Liver (tissue), 9 donors: ENCODE results near the gene NRF1. TPM values are rescaled to one million over a fixed set of nuclear protein-coding genes. Genes with fewer than 3 reads are reported as not detected.

Source experiments
- DNase-seq: peaks from one replicate; pipeline ENCODE4 v3.0.0-alpha.2; 2017; ENCODE audit warnings: low spot score
- H3K27ac ChIP-seq, 2 donors: one replicate each; pipeline ENCODE4 v1.7.0; 2013; ENCODE audit warnings: inconsistent platforms in 2 of 2, low read length in 2 of 2, control low read depth in 1 of 2, low read depth in 1 of 2, mild to moderate bottlenecking in 1 of 2
- H3K27me3 ChIP-seq, 4 donors: one replicate each; pipeline versions ENCODE4 v1.6.1 to v1.7.0; 2013; ENCODE audit warnings: low read length in 3 of 4, inconsistent platforms in 1 of 4, mild to moderate bottlenecking in 1 of 4, moderate library complexity in 1 of 4; ENCODE audit not compliant: control insufficient read depth in 4 of 4, insufficient read depth in 4 of 4
- H3K36me3 ChIP-seq, 4 donors: one replicate each; pipeline versions ENCODE4 v1.6.1 to v1.7.0; 2013; ENCODE audit warnings: low read length in 3 of 4, mild to moderate bottlenecking in 3 of 4, low read depth in 1 of 4, moderate library complexity in 1 of 4; ENCODE audit not compliant: control insufficient read depth in 4 of 4, insufficient read depth in 3 of 4
- H3K4me1 ChIP-seq, 4 donors: one replicate each; pipeline versions ENCODE4 v1.6.1 to v1.7.0; 2013; ENCODE audit warnings: low read length in 3 of 4, mild to moderate bottlenecking in 3 of 4, moderate library complexity in 1 of 4; ENCODE audit not compliant: control insufficient read depth in 4 of 4, insufficient read depth in 4 of 4
- H3K4me3 ChIP-seq, 3 donors: one replicate each; pipeline versions ENCODE4 v1.6.1 to v1.7.0; 2013; ENCODE audit warnings: low read length in 3 of 3, control low read depth in 1 of 3, low read depth in 1 of 3, mild to moderate bottlenecking in 1 of 3
- H3K9ac ChIP-seq, 2 donors: one replicate each; pipeline ENCODE4 v1.7.0; 2013; ENCODE audit warnings: low read length in 2 of 2, mild to moderate bottlenecking in 2 of 2, moderate library complexity in 2 of 2, control low read depth in 1 of 2, low read depth in 1 of 2
- H3K9me3 ChIP-seq, 4 donors: one replicate each; pipeline versions ENCODE4 v1.6.1 to v1.7.0; 2013; ENCODE audit warnings: low read length in 3 of 4; ENCODE audit not compliant: control insufficient read depth in 4 of 4
- EGR1 ChIP-seq, 2 donors: IDR thresholded peaks; 2 replicates each; pipeline ENCODE4 v1.6.1; 2016 to 2018; ENCODE audit warnings: antibody characterized with exemption in 2 of 2, low read depth in 2 of 2
- FOXA1 ChIP-seq: IDR thresholded peaks from 2 replicates; pipeline ENCODE4 v1.6.1; 2016; ENCODE audit warnings: antibody characterized with exemption
- FOXA2 ChIP-seq: IDR thresholded peaks from 2 replicates; pipeline ENCODE4 v1.6.1; 2016; ENCODE audit warnings: antibody characterized with exemption
- GABPA ChIP-seq, 2 donors: IDR thresholded peaks in 1 of 2; conservative IDR thresholded peaks in 1 of 2; 2 replicates each; pipeline ENCODE4 v1.6.1; 2016; ENCODE audit warnings: antibody characterized with exemption in 2 of 2, mild to moderate bottlenecking in 1 of 2, moderate library complexity in 1 of 2
- HNF4A ChIP-seq, 2 donors: conservative IDR thresholded peaks; 2 replicates each; pipeline ENCODE4 v1.6.1; 2016; ENCODE audit warnings: antibody characterized with exemption in 2 of 2, mild to moderate bottlenecking in 2 of 2
- HNF4G ChIP-seq: IDR thresholded peaks from 2 replicates; pipeline ENCODE4 v1.6.1; 2016; ENCODE audit warnings: antibody characterized with exemption
- JUND ChIP-seq, 2 donors: IDR thresholded peaks; 2 replicates each; pipeline ENCODE4 v1.6.1; 2016; ENCODE audit warnings: antibody characterized with exemption in 2 of 2
- NR2F2 ChIP-seq: IDR thresholded peaks from 2 replicates; pipeline ENCODE4 v1.6.1; 2016; ENCODE audit warnings: antibody characterized with exemption
- RAD21 ChIP-seq, 2 donors: IDR thresholded peaks; 2 replicates each; pipeline ENCODE4 v1.6.1; 2016; ENCODE audit warnings: antibody characterized with exemption in 2 of 2, mild to moderate bottlenecking in 2 of 2
- RXRA ChIP-seq, 2 donors: IDR thresholded peaks; 2 replicates each; pipeline ENCODE4 v1.6.1; 2017 to 2018; ENCODE audit warnings: antibody characterized with exemption in 2 of 2, mild to moderate bottlenecking in 1 of 2
- SP1 ChIP-seq: IDR thresholded peaks from 2 replicates; pipeline ENCODE4 v1.6.1; 2018; ENCODE audit warnings: antibody characterized with exemption, mild to moderate bottlenecking
- TAF1 ChIP-seq: conservative IDR thresholded peaks from 2 replicates; pipeline ENCODE4 v1.6.1; 2016; ENCODE audit warnings: antibody characterized with exemption, mild to moderate bottlenecking
- YY1 ChIP-seq: IDR thresholded peaks from 2 replicates; pipeline ENCODE4 v1.6.1; 2016; ENCODE audit warnings: antibody characterized with exemption, mild to moderate bottlenecking
- WGBS: extraction: QIAGEN DNeasy Blood & Tissue Kit; methylation state at CpG from one replicate; pipeline ENCODE4 v1.1.7; 2013; 5-methylcytosine and 5-hydroxymethylcytosine counted together
- polyA plus RNA-seq, 2 donors: library from polyadenylated mRNA; stranded (reverse) in 1 of 2; unstranded in 1 of 2; fragments of 200-250 nt in 1 of 2; fragments of >200 nt in 1 of 2; fragmentation: Nextera tagmentation in 1 of 2; extraction: Ambion mirVana in 1 of 2; gene quantifications; one replicate each; pipeline versions ENCODE4 v1.2.1 to v1.2.3, GENCODE V29; 2013 to 2015
- total RNA-seq, 2 donors: library from RNA; depleted of rRNA; stranded (reverse); fragments of >200 nt; gene quantifications; one replicate each; pipeline ENCODE4 v1.2.3, GENCODE V29; 2014
- TF ChIP-seq, protein P1 (sequence below): IDR thresholded peaks from 2 replicates; pipeline ENCODE4 v1.6.1; 2016; ENCODE audit warnings: antibody characterized with exemption, mild to moderate bottlenecking
- TF ChIP-seq, protein P2 (sequence below): IDR thresholded peaks from 2 replicates; pipeline ENCODE4 v1.6.1; 2016; ENCODE audit warnings: antibody characterized with exemption
- TF ChIP-seq, protein P3 (sequence below): IDR thresholded peaks from 2 replicates; pipeline ENCODE4 v1.6.1; 2016; ENCODE audit warnings: antibody characterized with exemption
- TF ChIP-seq, protein P4 (sequence below): IDR thresholded peaks from 2 replicates; pipeline ENCODE4 v1.6.1; 2016; ENCODE audit warnings: antibody characterized with exemption
- donor health status: healthy.
- donor health status: healthy.
- donor health status: healthy.
- donor health status: healthy.
- donor health status: healthy.

NRF1 gene
- total and polyA plus RNA-seq, 4 donors: 1.3 to 14.8 (median 5.3) TPM

DNA sequence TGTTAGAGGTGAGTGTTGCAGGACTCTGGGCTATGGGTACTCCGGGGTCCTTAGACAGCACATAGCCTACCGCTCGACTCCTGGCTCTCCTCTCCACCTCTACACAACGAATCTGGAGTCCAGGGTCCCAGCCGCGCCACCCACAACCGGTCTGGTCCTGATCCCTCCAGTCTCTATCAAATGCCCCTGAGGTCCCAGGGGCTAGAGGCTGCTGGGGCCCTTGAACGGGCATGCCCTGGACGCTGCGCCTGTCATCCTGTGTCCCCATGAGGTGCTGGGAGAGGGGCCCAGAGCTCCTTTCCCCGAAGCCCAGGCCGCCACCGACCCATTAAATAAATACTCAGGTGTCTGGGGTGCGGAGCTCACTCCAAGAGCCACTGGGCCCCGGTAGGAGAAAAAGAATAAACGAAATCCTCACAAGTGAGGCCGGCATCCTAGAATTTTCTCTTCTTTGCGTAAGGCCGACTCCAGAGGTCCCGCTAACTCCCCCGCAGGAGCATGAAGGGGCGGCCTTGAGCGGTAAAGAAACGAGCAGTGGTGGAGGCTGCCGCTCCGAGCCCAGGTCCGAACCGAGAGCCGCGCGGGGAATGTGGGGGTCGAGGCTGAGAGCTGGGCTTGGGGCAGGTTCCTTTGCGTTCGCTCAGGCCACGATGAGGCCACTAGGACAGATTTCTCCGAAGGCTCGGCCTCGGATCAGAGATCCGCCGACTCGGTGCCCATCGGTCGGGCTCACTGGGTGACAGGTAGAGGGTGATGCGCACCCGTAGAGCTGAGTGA lies 166.7 kb downstream of the NRF1 start:
- Histone ChIP-seq H3K36me3 (no peaks in the 10 kb centered on the region), H3K9me3 (peaks cover 0 to 2% (median 0%) of the 10 kb centered on the region in 4 donors), H3K9ac (no peak overlapping the region), H3K4me1 (peaks cover 11 to 37% (median 19%) of the 10 kb centered on the region in 4 donors), H3K27ac (no peak overlapping the region), H3K27me3 (peaks cover 4 to 19% (median 13%) of the 10 kb centered on the region in 4 donors), H3K4me3 (no peak overlapping the region)
- DNase-seq: no peak
- TF ChIP-seq, protein P1, sequence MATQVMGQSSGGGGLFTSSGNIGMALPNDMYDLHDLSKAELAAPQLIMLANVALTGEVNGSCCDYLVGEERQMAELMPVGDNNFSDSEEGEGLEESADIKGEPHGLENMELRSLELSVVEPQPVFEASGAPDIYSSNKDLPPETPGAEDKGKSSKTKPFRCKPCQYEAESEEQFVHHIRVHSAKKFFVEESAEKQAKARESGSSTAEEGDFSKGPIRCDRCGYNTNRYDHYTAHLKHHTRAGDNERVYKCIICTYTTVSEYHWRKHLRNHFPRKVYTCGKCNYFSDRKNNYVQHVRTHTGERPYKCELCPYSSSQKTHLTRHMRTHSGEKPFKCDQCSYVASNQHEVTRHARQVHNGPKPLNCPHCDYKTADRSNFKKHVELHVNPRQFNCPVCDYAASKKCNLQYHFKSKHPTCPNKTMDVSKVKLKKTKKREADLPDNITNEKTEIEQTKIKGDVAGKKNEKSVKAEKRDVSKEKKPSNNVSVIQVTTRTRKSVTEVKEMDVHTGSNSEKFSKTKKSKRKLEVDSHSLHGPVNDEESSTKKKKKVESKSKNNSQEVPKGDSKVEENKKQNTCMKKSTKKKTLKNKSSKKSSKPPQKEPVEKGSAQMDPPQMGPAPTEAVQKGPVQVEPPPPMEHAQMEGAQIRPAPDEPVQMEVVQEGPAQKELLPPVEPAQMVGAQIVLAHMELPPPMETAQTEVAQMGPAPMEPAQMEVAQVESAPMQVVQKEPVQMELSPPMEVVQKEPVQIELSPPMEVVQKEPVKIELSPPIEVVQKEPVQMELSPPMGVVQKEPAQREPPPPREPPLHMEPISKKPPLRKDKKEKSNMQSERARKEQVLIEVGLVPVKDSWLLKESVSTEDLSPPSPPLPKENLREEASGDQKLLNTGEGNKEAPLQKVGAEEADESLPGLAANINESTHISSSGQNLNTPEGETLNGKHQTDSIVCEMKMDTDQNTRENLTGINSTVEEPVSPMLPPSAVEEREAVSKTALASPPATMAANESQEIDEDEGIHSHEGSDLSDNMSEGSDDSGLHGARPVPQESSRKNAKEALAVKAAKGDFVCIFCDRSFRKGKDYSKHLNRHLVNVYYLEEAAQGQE: no peak
- no peak for TF ChIP-seq SP1
- TF ChIP-seq, protein P2, sequence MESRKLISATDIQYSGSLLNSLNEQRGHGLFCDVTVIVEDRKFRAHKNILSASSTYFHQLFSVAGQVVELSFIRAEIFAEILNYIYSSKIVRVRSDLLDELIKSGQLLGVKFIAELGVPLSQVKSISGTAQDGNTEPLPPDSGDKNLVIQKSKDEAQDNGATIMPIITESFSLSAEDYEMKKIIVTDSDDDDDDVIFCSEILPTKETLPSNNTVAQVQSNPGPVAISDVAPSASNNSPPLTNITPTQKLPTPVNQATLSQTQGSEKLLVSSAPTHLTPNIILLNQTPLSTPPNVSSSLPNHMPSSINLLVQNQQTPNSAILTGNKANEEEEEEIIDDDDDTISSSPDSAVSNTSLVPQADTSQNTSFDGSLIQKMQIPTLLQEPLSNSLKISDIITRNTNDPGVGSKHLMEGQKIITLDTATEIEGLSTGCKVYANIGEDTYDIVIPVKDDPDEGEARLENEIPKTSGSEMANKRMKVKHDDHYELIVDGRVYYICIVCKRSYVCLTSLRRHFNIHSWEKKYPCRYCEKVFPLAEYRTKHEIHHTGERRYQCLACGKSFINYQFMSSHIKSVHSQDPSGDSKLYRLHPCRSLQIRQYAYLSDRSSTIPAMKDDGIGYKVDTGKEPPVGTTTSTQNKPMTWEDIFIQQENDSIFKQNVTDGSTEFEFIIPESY: no peak
- TF ChIP-seq HNF4A (conservative IDR thresholded peaks at IDR 0.05): no peak
- no peak for TF ChIP-seq GABPA (IDR thresholded peaks at IDR 0.05 in 1 of 2, conservative IDR thresholded peaks at IDR 0.05 in 1 of 2)
- no peak for TF ChIP-seq RXRA (IDR thresholded peaks at IDR 0.05)
- no peak for TF ChIP-seq HNF4G
- TF ChIP-seq, protein P3, sequence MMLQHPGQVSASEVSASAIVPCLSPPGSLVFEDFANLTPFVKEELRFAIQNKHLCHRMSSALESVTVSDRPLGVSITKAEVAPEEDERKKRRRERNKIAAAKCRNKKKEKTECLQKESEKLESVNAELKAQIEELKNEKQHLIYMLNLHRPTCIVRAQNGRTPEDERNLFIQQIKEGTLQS: no peak
- TF ChIP-seq RAD21 (IDR thresholded peaks at IDR 0.05): no peak
- WGBS: 20% methylated on average over 45 of the region's 45 CpGs

DNA sequence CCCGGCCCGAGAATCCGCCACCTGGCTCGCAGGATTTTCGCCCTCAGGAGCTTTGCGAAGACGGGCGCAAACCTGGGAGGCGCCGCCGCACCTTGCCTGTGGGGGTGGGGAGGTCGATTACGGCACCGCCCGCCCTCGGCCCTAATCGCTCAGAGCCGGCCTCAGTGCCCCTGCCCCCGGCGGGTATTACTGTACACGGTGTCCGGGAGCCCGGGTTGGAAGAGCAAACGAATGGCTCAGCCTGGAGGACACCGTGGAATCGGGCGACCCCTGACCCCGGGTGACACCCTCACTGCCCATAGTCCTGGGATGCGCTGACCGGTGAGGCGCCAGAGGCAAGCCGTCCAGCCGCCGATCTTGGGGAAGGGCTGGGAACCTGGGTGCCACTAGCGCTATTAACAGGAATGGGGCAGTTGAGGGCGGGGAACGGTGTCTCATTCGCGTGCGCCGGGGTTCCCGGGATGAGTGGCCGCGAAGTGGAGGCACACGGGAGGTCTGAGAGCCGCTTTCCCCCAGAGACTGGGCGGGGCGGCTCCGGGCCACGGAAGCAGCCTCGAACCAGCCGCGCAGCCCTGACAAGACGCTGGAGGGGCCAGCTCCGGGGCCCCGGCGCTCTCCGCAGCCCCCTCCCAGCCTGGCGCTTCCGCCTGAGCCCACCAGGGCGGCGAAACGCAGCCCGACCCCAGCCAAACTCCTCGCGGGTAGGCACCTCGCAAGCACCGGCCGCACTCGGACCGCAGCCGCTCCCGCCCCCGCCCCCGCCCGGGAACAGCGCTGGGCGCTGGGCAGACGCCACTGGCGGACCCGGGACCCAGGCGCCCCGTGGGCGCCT lies 167.5 kb downstream of the NRF1 start:
- 4% methylated on average over 84 of the region's 84 CpGs for WGBS
- peaks cover 11 to 39% (median 19%) of the 10 kb centered on the region in 4 donors for H3K4me1 ChIP-seq
- H3K4me3 ChIP-seq: peak overlapping the region in 1 of 3 donors; percentile 55
- peaks cover 6 to 25% (median 13%) of the 10 kb centered on the region in 4 donors for H3K27me3 ChIP-seq
- H3K27ac ChIP-seq: no peak overlapping the region
- H3K36me3 ChIP-seq: no peaks in the 10 kb centered on the region
- H3K9me3 ChIP-seq: peaks cover 0 to 4% (median 0%) of the 10 kb centered on the region in 4 donors
- no peak for DNase-seq
- no peak overlapping the region for H3K9ac ChIP-seq
- TF ChIP-seq YY1: no peak
- no peak for TF ChIP-seq TAF1
- no peak for TF ChIP-seq HNF4A (conservative IDR thresholded peaks at IDR 0.05)
- TF ChIP-seq, protein P1: no peak
- TF ChIP-seq, protein P4, sequence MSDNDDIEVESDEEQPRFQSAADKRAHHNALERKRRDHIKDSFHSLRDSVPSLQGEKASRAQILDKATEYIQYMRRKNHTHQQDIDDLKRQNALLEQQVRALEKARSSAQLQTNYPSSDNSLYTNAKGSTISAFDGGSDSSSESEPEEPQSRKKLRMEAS: no peak
- no peak for TF ChIP-seq FOXA2
- TF ChIP-seq, protein P3: no peak
- TF ChIP-seq JUND (IDR thresholded peaks at IDR 0.05): no peak
- TF ChIP-seq EGR1 (IDR thresholded peaks at IDR 0.05; ENCODE audit: low read depth in 2 of 2): no peak
- TF ChIP-seq FOXA1: no peak
- no peak for TF ChIP-seq RXRA (IDR thresholded peaks at IDR 0.05)
- no peak for TF ChIP-seq NR2F2
